ENCODE measurements around the gene BAG5. TPM values are rescaled to one million over a fixed set of nuclear protein-coding genes. Genes with fewer than 3 reads are reported as not detected.

The BAG5 gene
- total and polyA plus RNA-seq, 2 of the 8 experiments (the other 6 are each of a cell fraction or from before 2014, with no cell fraction given), result 7.4 to 29.5 TPM

DNA sequence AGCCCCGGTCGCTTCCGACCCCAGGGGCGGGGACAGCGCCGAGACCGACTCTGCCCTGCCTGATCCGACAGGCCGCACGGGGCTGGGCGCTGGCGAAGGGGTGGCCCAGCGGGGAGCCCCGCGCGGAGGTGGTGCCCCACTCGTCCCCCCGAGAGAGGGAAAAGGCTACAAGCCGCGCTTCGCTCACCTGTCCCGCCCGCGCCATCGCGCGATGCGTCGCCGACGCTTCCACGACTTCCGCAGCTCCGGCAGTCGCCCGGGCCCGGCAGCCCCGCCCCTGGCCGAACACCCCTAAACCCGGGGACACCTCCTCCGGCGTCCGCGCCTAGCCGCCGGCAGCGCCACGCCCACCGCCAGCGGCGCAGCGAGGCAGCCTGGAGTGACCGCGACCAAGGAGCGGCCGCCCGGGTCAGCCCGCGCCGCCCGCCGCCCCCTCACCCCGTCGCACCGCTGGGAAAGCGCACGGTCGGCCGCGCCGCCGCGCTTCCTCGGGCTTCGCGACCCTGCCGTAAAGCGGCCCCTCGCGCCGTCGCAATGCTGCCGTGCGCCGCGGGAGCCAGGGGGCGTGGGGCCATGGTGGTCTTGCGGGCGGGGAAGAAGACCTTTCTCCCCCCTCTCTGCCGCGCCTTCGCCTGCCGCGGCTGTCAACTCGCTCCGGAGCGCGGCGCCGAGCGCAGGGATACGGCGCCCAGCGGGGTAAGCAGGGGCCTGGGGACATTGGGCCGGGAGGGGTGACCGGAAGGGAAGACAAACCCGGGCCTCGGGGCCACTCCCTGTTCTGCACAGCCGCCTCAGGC lies at the start of gene BAG5, which contains the start of gene COA8 (continued):
- peak; percentile 63 to 65; a peak in 2 of 4 replicates for TF ChIP-seq SIN3A (conservative IDR thresholded peaks at IDR 0.05 in 1 of 2, IDR thresholded peaks at IDR 0.05 in 1 of 2; ENCODE audit: low read depth in 1 of 2, low read length in 2 of 2)
- TF ChIP-seq JUND (IDR thresholded peaks at IDR 0.05; ENCODE audit: low read length), result peak; percentile 57; the same call in 1 of the 2 replicates
- no peak for TF ChIP-seq SP1 (IDR thresholded peaks at IDR 0.05; ENCODE audit: low read depth, low read length)
- TF ChIP-seq, protein P1, sequence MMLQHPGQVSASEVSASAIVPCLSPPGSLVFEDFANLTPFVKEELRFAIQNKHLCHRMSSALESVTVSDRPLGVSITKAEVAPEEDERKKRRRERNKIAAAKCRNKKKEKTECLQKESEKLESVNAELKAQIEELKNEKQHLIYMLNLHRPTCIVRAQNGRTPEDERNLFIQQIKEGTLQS (IDR thresholded peaks at IDR 0.05; ENCODE audit: insufficient read depth, low read depth, low read length), result peak; percentile 71; the same call in 1 of the 2 replicates
- 0 out of 4 replicates have a peak, but pooled peaks of 1 of the 2 experiments have one; percentile 44 for TF ChIP-seq HDAC2 (IDR thresholded peaks at IDR 0.05; ENCODE audit: borderline replicate concordance in 1 of 2, low read depth in 2 of 2, low read length in 2 of 2)
- no peak for TF ChIP-seq GABPA (IDR thresholded peaks at IDR 0.05; ENCODE audit: borderline replicate concordance, insufficient read depth, low read length)
- TF ChIP-seq CBX5 (IDR thresholded peaks at IDR 0.05; ENCODE audit: low read depth, low read length), result no peak
- peak; percentile 64 for TF ChIP-seq TAF1 (IDR thresholded peaks at IDR 0.05; ENCODE audit: low read depth, low read length)
- TF ChIP-seq TBP (IDR thresholded peaks at IDR 0.05; ENCODE audit: low read depth, low read length), result peak; percentile 34; the same call in 1 of the 2 replicates
- no peak for TF ChIP-seq CTBP2 (IDR thresholded peaks at IDR 0.05; ENCODE audit: borderline replicate concordance, insufficient read depth, insufficient read length, low read length)
- TF ChIP-seq SRF (IDR thresholded peaks at IDR 0.05; ENCODE audit: low read depth, low read length), result no peak
- TF ChIP-seq, protein P2, sequence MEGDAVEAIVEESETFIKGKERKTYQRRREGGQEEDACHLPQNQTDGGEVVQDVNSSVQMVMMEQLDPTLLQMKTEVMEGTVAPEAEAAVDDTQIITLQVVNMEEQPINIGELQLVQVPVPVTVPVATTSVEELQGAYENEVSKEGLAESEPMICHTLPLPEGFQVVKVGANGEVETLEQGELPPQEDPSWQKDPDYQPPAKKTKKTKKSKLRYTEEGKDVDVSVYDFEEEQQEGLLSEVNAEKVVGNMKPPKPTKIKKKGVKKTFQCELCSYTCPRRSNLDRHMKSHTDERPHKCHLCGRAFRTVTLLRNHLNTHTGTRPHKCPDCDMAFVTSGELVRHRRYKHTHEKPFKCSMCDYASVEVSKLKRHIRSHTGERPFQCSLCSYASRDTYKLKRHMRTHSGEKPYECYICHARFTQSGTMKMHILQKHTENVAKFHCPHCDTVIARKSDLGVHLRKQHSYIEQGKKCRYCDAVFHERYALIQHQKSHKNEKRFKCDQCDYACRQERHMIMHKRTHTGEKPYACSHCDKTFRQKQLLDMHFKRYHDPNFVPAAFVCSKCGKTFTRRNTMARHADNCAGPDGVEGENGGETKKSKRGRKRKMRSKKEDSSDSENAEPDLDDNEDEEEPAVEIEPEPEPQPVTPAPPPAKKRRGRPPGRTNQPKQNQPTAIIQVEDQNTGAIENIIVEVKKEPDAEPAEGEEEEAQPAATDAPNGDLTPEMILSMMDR (IDR thresholded peaks at IDR 0.05; ENCODE audit: control extremely low read depth in 1 of 3, insufficient read depth in 1 of 3, low read depth in 1 of 3, low read length in 3 of 3), result no peak
- TF ChIP-seq KDM1A (IDR thresholded peaks at IDR 0.05; ENCODE audit: borderline replicate concordance, low read length), result no peak
- no peak for TF ChIP-seq EZH2 (IDR thresholded peaks at IDR 0.05; ENCODE audit: low read depth, low read length, severe bottlenecking)
- TF ChIP-seq NANOG (IDR thresholded peaks at IDR 0.05; ENCODE audit: insufficient read depth, low read depth, low read length, poor library complexity, severe bottlenecking), result no peak
- TF ChIP-seq KDM4A (IDR thresholded peaks at IDR 0.05; ENCODE audit: low read depth, low read length, severe bottlenecking), result peak; percentile 67
- no peak for TF ChIP-seq ZNF274 (IDR thresholded peaks at IDR 0.05; ENCODE audit: borderline replicate concordance, extremely low read depth, low read length)
- TF ChIP-seq BCL11A (IDR thresholded peaks at IDR 0.05; ENCODE audit: low read depth in 2 of 2, low read length in 2 of 2), result no peak
- TF ChIP-seq YY1 (IDR thresholded peaks at IDR 0.05; ENCODE audit: low read depth, low read length), result no peak

All from H1 (cell line).